Fibroblast of lung (primary cell): Measurements from ENCODE around the gene HAPLN3. TPM values are rescaled to one million over a fixed set of nuclear protein-coding genes. Genes with fewer than 3 reads are reported as not detected.

Experiments used
- DNase-seq, 2 donors: peaks; one replicate each; pipeline versions ENCODE4 v3.0.0 to v3.0.0-alpha.2; 2010; ENCODE audit warnings: low read depth in 2 of 2
- H2AFZ ChIP-seq: 2 replicates; pipeline ENCODE4 v1.5.1; 2012; ENCODE audit warnings: low read length, control low read depth, inconsistent platforms
- H3K27ac ChIP-seq: 2 replicates; pipeline ENCODE4 v1.5.1; 2011; ENCODE audit warnings: low read length, control low read depth; ENCODE audit not compliant: insufficient read depth
- H3K27me3 ChIP-seq: 2 replicates; pipeline ENCODE4 v1.5.1; 2011; ENCODE audit warnings: mild to moderate bottlenecking, low read length; ENCODE audit not compliant: control insufficient read depth, insufficient read depth
- H3K36me3 ChIP-seq: 2 replicates; pipeline ENCODE4 v1.5.1; 2011; ENCODE audit warnings: low read length; ENCODE audit not compliant: control insufficient read depth, insufficient read depth
- H3K4me1 ChIP-seq: 2 replicates; pipeline ENCODE4 v1.5.1; 2011; ENCODE audit warnings: low read length; ENCODE audit not compliant: control insufficient read depth, insufficient read depth; ENCODE audit errors: extremely low read depth
- H3K4me2 ChIP-seq: 2 replicates; pipeline ENCODE4 v1.5.1; 2011; ENCODE audit warnings: low read length, control low read depth; ENCODE audit not compliant: insufficient read depth; ENCODE audit errors: extremely low read depth
- H3K4me3 ChIP-seq, 4 experiments: fragments of 200-600 bp in 1 of 4; sonication (generic) in 1 of 4; replicated peaks in 1 of 4; 2 replicates each; pipeline ENCODE4 v1.5.1; 2011 to 2016; ENCODE audit warnings: low read length in 4 of 4, low read depth in 3 of 4, mild to moderate bottlenecking in 3 of 4, control low read depth in 2 of 4, inconsistent platforms in 1 of 4, mixed read lengths in 1 of 4; ENCODE audit not compliant: insufficient read depth in 1 of 4; ENCODE audit errors: control extremely low read depth in 1 of 4
- H3K79me2 ChIP-seq: 2 replicates; pipeline ENCODE4 v1.5.1; 2012; ENCODE audit warnings: mild to moderate bottlenecking, low read length, inconsistent platforms; ENCODE audit not compliant: control insufficient read depth, insufficient read depth
- H3K9ac ChIP-seq: 2 replicates; pipeline ENCODE4 v1.5.1; 2011; ENCODE audit warnings: mild to moderate bottlenecking, low read length, control low read depth; ENCODE audit not compliant: insufficient read depth
- H3K9me3 ChIP-seq: 2 replicates; pipeline ENCODE4 v1.5.1; 2012; ENCODE audit warnings: low read depth, low read length; ENCODE audit not compliant: control insufficient read depth, insufficient read depth
- H4K20me1 ChIP-seq: 2 replicates; pipeline ENCODE4 v1.5.1; 2011; ENCODE audit warnings: low read length; ENCODE audit not compliant: control insufficient read depth, insufficient read depth; ENCODE audit errors: extremely low read depth
- CTCF ChIP-seq, 2 donors: IDR thresholded peaks in 1 of 2; conservative IDR thresholded peaks in 1 of 2; 1 replicate in 1 of 2; 2 replicates in 1 of 2; pipeline ENCODE4 v1.5.1; 2011 to 2012; ENCODE audit warnings: low read length in 2 of 2, control low read depth in 1 of 2, inconsistent platforms in 1 of 2, low read depth in 1 of 2, mild to moderate bottlenecking in 1 of 2
- EZH2 ChIP-seq: IDR thresholded peaks from 2 replicates; pipeline ENCODE4 v1.5.1; 2012; ENCODE audit warnings: low read length, control low read depth, mild to moderate bottlenecking; ENCODE audit errors: missing control alignments
- polyA plus RNA-seq, 2 donors: library from polyadenylated mRNA; depleted of rRNA in 1 of 2; stranded (reverse) in 1 of 2; unstranded in 1 of 2; fragments of >200 nt; gene quantifications; 2 replicates each; pipeline ENCODE4 v1.2.1, GENCODE V29; 2011 to 2012; ENCODE audit warnings: missing spikeins in 1 of 2
- total RNA-seq: library from RNA; depleted of rRNA; stranded (reverse); fragments of >200 nt; gene quantifications from 2 replicates; pipeline ENCODE4 v1.2.1, GENCODE V29; 2014

The HAPLN3 gene
- total and polyA plus RNA-seq, 2 donors (not counting 1 experiment from before 2014, with no cell fraction given) = 3.1 to 4.3 TPM

GRCh38 chr15:88832820-88833730, 62.3 kb downstream of the HAPLN3 start:
- Histone ChIP-seq H4K20me1 (no peaks in the 10 kb centered on the region), H3K4me1 (peaks cover 5% of the 10 kb centered on the region), H3K27me3 (no peaks in the 10 kb centered on the region), H3K4me2 (no peak overlapping the region), H3K27ac (no peak overlapping the region), H3K36me3 (no peaks in the 10 kb centered on the region), H3K4me3 (no peak overlapping the region), H3K79me2 (no peaks in the 10 kb centered on the region), H3K9ac (no peak overlapping the region), H2AFZ (no peak overlapping the region), H3K9me3 (no peaks in the 10 kb centered on the region)
- no peak for TF ChIP-seq EZH2
- TF ChIP-seq CTCF (conservative IDR thresholded peaks at IDR 0.05 in 1 of 2, IDR thresholded peaks at IDR 0.05 in 1 of 2; ENCODE audit: low read depth in 1 of 2, low read length in 2 of 2) = no peak
- DNase-seq = no peak

GRCh38 chr15:88830016-88830415, 65.3 kb downstream of the HAPLN3 start:
- peaks cover 5% of the 10 kb centered on the region for H3K4me1 ChIP-seq
- H3K4me2 ChIP-seq = no peak overlapping the region
- H3K27me3 ChIP-seq = peaks cover 9% of the 10 kb centered on the region
- no peak for TF ChIP-seq CTCF (conservative IDR thresholded peaks at IDR 0.05 in 1 of 2, IDR thresholded peaks at IDR 0.05 in 1 of 2; ENCODE audit: low read depth in 1 of 2, low read length in 2 of 2)
- TF ChIP-seq EZH2 = no peak
- H3K79me2 ChIP-seq = no peaks in the 10 kb centered on the region
- H3K9me3 ChIP-seq = no peaks in the 10 kb centered on the region
- no peak overlapping the region for H3K9ac ChIP-seq
- no peak overlapping the region for H3K4me3 ChIP-seq
- no peaks in the 10 kb centered on the region for H4K20me1 ChIP-seq
- no peak overlapping the region for H2AFZ ChIP-seq
- H3K27ac ChIP-seq = no peak overlapping the region
- no peak for DNase-seq
- H3K36me3 ChIP-seq = no peaks in the 10 kb centered on the region

GRCh38 chr15:88828791-88829190, 66.6 kb downstream of the HAPLN3 start:
- no peak for DNase-seq
- Histone ChIP-seq H4K20me1 (no peaks in the 10 kb centered on the region), H3K4me3 (no peak overlapping the region), H3K36me3 (no peaks in the 10 kb centered on the region), H3K79me2 (no peaks in the 10 kb centered on the region), H2AFZ (no peak overlapping the region), H3K9ac (no peak overlapping the region), H3K4me1 (peaks cover under 1% of the 10 kb centered on the region), H3K27me3 (peaks cover 11% of the 10 kb centered on the region), H3K9me3 (no peaks in the 10 kb centered on the region), H3K4me2 (no peak overlapping the region), H3K27ac (no peak overlapping the region)
- TF ChIP-seq EZH2 (no peak), CTCF (conservative IDR thresholded peaks at IDR 0.05 in 1 of 2, IDR thresholded peaks at IDR 0.05 in 1 of 2; ENCODE audit: low read depth in 1 of 2, low read length in 2 of 2) (no peak)

Other genes starting within 250 kb of the HAPLN3 start
- under 0.01 TPM in 2 replicates for gene ACAN, start 92.1 kb downstream of the HAPLN3 start, total RNA-seq
- gene ACAN, start 92.1 kb downstream of the HAPLN3 start, polyA plus RNA-seq = 1.6 and 3.0 TPM in 2 replicates
- gene MFGE8, start 17.8 kb upstream of the HAPLN3 start, total RNA-seq = 160 and 263 TPM in 2 replicates
- gene MFGE8, start 17.8 kb upstream of the HAPLN3 start, polyA plus RNA-seq = 336 and 391 TPM in 2 replicates
- 42.9 and 84.9 TPM in 2 replicates for gene ABHD2, start 192.9 kb upstream of the HAPLN3 start, total RNA-seq
- 39.5 and 55.3 TPM in 2 replicates for gene ABHD2, start 192.9 kb upstream of the HAPLN3 start, polyA plus RNA-seq